GM18502 (cell line): Measurements from ENCODE around the gene TAS1R2.

Experiments used
- ATAC-seq: cut with Tn5 transposase; IDR thresholded peaks from one replicate; pipeline ENCODE4 v1.9.1; 2021; ENCODE audit warnings: mild to moderate bottlenecking; ENCODE audit not compliant: unreplicated experiment, poor library complexity

TAS1R2 gene

DNA sequence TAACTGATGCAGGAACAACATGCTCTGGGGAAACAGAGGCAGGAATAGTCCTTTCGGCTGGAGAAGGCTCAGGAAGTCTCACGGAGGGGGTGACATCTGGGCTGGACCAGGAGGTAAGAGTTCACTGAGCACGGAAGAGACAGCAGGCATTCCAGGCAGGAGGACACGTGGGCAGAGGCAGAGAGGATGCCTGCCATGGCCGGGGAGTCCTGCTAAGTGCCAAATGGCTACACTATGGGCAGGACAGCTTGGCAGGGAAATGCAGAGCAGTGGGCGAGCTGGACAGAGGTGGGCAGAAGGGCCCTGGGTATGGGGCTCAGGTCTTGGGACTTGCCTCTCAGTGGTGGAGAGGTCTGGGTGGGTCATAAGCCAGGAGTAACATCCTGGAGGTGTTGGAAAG lies 25.3 kb upstream of the TAS1R2 start:
- ATAC-seq = no peak

DNA sequence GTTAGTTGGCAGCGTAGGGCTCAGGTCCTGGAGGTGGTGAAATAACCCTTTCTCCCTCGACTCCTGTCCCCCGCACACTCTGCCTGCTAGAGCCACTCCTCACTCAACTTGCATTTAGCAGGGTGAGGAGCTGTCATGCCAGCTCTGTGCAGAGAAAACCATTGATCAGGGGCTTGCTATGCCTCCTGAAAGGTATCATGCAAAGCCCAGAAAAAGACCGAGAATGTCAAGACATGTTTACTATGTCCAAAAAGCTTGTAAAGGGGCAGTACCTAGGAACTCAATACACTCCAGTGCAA lies 24.9 kb upstream of the TAS1R2 start:
- no peak for ATAC-seq

DNA sequence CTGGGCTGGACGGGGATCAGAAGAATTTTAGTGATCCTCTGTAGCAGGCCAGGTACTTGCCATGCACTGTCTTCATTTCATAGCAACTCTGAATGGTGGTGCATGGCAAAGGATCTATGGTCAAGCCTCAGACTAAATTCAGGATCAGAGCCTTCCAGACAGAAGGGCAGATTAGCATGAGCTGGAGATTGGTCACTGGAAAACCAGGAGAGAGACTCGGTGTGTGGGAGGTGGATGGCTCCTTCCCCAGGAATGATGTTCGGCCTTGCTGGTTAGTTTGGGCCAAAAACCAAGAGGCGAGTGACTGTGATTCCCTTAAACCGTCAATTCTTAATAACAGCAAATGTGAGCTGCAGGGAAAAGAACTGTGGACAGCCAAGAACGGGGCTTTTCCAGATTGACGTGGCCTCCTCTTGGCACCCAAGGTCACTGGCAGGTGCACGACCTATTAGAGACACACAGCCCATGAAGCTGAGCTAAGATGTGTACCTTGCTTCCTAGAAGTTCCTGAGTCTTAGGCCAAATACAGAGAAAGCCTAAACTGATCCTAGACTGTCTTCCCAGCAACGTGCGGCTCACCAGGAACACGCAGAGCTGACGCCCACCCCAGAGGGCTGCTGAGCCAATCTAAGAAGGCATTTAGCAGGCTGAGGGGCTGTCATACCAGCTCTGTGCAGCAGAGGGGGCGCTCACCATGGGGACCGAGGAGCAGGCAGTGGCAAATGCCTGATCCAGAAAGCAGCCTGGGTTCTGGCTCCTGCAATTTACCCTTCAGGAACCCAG lies 24.4 kb upstream of the TAS1R2 start:
- ATAC-seq = no peak

DNA sequence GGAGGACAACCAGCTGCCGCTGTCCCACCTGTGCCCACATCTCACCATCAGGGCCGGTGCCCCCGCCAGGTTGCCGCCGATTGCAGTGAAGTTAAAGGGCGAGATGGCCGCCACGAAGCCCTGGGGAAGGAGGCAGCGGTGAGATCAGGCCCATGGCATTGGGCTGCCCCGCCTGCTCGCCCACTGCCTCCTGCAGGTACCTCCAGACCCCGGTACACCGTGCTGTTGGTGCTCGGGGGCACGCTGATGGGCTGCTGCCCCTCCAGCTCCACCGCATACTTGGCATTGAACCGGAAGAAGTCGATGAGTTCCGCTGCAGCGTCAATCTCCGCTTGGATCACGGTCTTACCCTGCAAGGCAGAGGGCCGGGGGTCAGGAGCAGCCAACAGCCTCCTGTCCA lies 23.6 kb upstream of the TAS1R2 start:
- ATAC-seq = no peak

DNA sequence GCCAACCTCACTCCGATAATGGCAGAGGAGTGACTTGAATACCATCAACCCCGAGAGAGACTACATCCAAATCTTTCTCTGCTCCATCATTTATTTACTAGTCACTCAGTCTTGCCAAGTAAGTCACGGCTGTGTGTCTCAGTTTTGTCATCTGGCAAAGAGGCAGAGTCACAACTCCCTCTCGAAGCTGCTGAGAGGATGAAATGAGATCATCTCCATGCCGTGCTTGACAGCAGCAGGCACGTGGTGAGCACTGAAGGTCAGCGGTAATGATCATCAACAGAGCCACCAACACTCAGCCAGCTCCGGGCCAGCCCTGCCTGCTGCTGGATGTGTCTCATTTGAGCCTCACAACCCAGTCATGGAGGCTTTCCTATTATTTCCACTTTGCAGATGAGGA lies 23.0 kb upstream of the TAS1R2 start:
- ATAC-seq = no peak

- ATAC-seq = no peak
Observed at GRCh38 chr1:18881642-18882431, 22.4 kb upstream of the TAS1R2 start.

DNA sequence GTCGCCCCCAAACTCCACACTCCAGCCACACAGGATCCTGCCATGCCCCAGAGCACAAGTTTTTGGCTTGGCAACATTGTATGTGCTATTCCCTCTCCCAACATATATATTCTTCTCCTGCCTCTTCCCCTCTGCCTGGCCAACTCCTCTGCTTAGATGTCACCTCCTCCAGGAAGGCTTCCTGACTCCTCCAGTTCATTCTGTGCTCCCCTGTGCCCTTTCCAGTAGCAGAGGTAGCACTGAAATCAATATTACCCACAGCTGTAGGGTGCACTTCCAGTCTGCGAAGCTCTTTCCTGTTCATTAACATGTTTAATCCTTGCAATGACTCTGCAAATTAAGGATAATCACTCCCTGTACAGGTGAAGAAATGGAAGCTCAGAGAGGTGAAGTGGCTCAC lies 21.7 kb upstream of the TAS1R2 start:
- no peak for ATAC-seq

- ATAC-seq = no peak
Observed at GRCh38 chr1:18880585-18880984, 21.1 kb upstream of the TAS1R2 start.

GRCh38 chr1:18879791-18880309 lies 20.4 kb upstream of the TAS1R2 start:
- no peak for ATAC-seq

- ATAC-seq = no peak
Observed at GRCh38 chr1:18879215-18879790, 19.8 kb upstream of the TAS1R2 start.

DNA sequence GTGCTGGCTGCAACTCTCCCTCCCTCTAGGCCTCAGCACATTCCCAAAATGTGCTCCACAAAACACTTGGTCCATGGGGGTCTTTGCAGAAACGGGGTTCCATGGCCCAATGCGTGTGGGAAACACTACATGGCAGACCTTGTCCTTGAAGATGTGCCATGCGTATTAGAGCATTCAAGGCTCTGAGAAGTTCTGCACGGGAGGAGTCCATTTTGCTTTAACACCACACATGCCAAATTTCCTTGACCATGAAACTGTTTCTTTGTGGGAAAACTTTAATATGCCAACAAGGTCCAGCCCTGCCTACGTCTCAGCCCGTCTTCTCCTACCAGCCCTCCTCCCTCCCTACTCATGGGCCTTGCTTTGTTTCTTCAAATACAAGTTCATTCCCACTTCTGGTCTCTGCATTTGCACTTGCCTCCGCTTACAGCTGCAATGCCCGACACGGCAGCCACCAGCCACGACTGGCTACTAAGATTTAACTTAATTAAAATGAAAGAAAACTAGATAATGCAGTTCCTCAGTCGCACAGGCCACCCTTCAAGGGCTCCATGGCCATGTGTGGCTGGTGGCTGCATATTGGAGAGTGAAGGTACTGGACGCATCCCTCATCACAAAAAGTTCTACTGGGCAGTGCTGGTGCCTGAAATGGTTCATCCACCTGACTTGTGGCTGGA lies 19.2 kb upstream of the TAS1R2 start:
- ATAC-seq = no peak

DNA sequence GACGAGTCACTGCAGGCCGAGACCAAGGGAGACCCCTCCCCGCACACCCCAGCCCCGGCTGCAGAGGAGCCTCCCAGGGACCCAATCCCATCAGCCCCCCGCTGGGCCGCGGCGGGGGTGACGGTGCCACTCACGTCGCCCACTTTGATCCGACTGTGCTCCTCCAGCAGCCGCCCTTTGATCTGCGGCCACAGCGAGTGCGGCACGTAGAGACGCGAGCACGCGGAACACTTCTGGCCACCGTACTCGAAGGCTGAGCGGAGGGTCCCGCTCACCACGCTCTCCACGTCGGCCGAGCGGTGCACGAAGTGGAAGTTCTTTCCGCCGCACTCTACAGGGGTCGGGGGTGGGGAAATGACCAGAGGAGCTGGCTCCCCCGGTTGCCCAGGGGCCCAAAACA lies 17.8 kb upstream of the TAS1R2 start:
- no peak for ATAC-seq

GRCh38 chr1:18876210-18876609 lies 16.8 kb upstream of the TAS1R2 start:
- ATAC-seq = no peak

GRCh38 chr1:18875796-18876128 lies 16.3 kb upstream of the TAS1R2 start:
- ATAC-seq = no peak

- no peak for ATAC-seq
Observed at GRCh38 chr1:18875107-18875795, 15.8 kb upstream of the TAS1R2 start.

- ATAC-seq = no peak
Observed at GRCh38 chr1:18874600-18874999, 15.1 kb upstream of the TAS1R2 start.

- ATAC-seq = no peak
Observed at GRCh38 chr1:18874036-18874435, 14.6 kb upstream of the TAS1R2 start.

- ATAC-seq = no peak
Observed at GRCh38 chr1:18872071-18872611, 12.7 kb upstream of the TAS1R2 start.

- no peak for ATAC-seq
Observed at GRCh38 chr1:18871401-18872070, 12.1 kb upstream of the TAS1R2 start.

- no peak for ATAC-seq
Observed at GRCh38 chr1:18870957-18871356, 11.5 kb upstream of the TAS1R2 start.
